K562 (cell line): ENCODE data around the gene ZNF679. TPM values are rescaled to one million over a fixed set of nuclear protein-coding genes. Genes with fewer than 3 reads are reported as not detected.

Experiments used
- CREM ChIP-seq: IDR thresholded peaks from 2 replicates; pipeline ENCODE4 v1.6.1; 2014; ENCODE audit warnings: antibody characterized with exemption, low read depth
- CTBP1 ChIP-seq: fragments of 450-650 bp; IDR thresholded peaks from 2 replicates; pipeline ENCODE4 v1.6.1; 2016; ENCODE audit warnings: borderline replicate concordance
- DMBX1 ChIP-seq: fragments of 250-450 bp; sonication (Bioruptor Pico); IDR thresholded peaks from 2 replicates; pipeline ENCODE4 v1.8.0; 2022; ENCODE audit warnings: inconsistent platforms, mild to moderate bottlenecking, moderate library complexity, borderline replicate concordance
- ETV1 ChIP-seq: fragments of 450-650 bp; conservative IDR thresholded peaks from 2 replicates; pipeline ENCODE4 v1.6.1; 2016; ENCODE audit warnings: missing genetic modification characterization, control low read depth, low read depth, missing compliant biosample characterization
- FUS ChIP-seq: fragments of 200-400 bp; formaldehyde crosslinking; optimal IDR thresholded peaks from 2 replicates; pipeline ENCODE3; 2017; ENCODE audit warnings: low read depth, low read length
- GATAD2A ChIP-seq: fragments of 450-650 bp; IDR thresholded peaks from 2 replicates; pipeline ENCODE4 v1.6.1; 2017
- KDM4B ChIP-seq, 2 experiments: fragments of 450-650 bp in 1 of 2; sonication (generic) in 1 of 2; IDR thresholded peaks; 2 replicates each; pipeline ENCODE4 v1.6.1; 2016 to 2017; ENCODE audit warnings: borderline replicate concordance in 2 of 2, antibody characterized with exemption in 1 of 2, low read depth in 1 of 2, mild to moderate bottlenecking in 1 of 2
- KLF13 ChIP-seq: fragments of 450-650 bp; IDR thresholded peaks from 2 replicates; pipeline ENCODE4 v1.6.1; 2016; ENCODE audit warnings: missing genetic modification characterization, low read depth, mild to moderate bottlenecking, missing compliant biosample characterization, moderate library complexity, borderline replicate concordance
- MAFK ChIP-seq: IDR thresholded peaks from 2 replicates; pipeline ENCODE4 v1.6.1; 2011; ENCODE audit warnings: low read length, improper control_type of control experiment
- MEIS2 ChIP-seq: fragments of 450-650 bp; IDR thresholded peaks from 2 replicates; pipeline ENCODE4 v1.6.1; 2014; ENCODE audit warnings: mild to moderate bottlenecking; ENCODE audit not compliant: partially characterized antibody
- NFE2 ChIP-seq: IDR thresholded peaks from 2 replicates; pipeline ENCODE4 v1.6.1; 2014; ENCODE audit warnings: antibody characterized with exemption, low read depth
- NFRKB ChIP-seq: fragments of 450-650 bp; IDR thresholded peaks from 2 replicates; pipeline ENCODE4 v1.6.1; 2016; ENCODE audit warnings: low read depth
- RAD51 ChIP-seq: fragments of 450-650 bp; IDR thresholded peaks from 2 replicates; pipeline ENCODE4 v1.7.1; 2016; ENCODE audit warnings: low read depth, mild to moderate bottlenecking, borderline replicate concordance
- RBFOX2 ChIP-seq: fragments of 200-400 bp; formaldehyde crosslinking; IDR thresholded peaks from 2 replicates; pipeline ENCODE4 v1.6.1; 2017; ENCODE audit warnings: low read depth, mild to moderate bottlenecking, low read length, moderate library complexity
- SRSF9 ChIP-seq: fragments of 200-400 bp; formaldehyde crosslinking; IDR thresholded peaks from 2 replicates; pipeline ENCODE4 v1.6.1; 2017; ENCODE audit warnings: low read depth, low read length, borderline replicate concordance
- ZNF217 ChIP-seq: sonication (generic); formaldehyde crosslinking; IDR thresholded peaks from 2 replicates; pipeline ENCODE4 v1.8.0; 2022; ENCODE audit warnings: mild to moderate bottlenecking, missing genetic modification reagents
- ZNF253 ChIP-seq: fragments of 250-450 bp; sonication (Bioruptor Pico); conservative IDR thresholded peaks from 2 replicates; pipeline ENCODE4 v1.6.1; 2021; ENCODE audit warnings: mild to moderate bottlenecking
- ZNF316 ChIP-seq: fragments of 450-650 bp; IDR thresholded peaks from 2 replicates; pipeline ENCODE4 v1.6.1; 2016
- ZZZ3 ChIP-seq: fragments of 450-650 bp; IDR thresholded peaks from 2 replicates; pipeline ENCODE4 v1.6.1; 2016; ENCODE audit warnings: antibody characterized with exemption, mild to moderate bottlenecking, moderate library complexity
- polyA plus RNA-seq, 8 experiments: library from polyadenylated mRNA; depleted of rRNA in 4 of 8; stranded (reverse) in 5 of 8; unstranded in 3 of 8; fragments of >200 nt; fragmentation: Nextera tagmentation in 2 of 8; fragmentation: Illumina TruSeq in 1 of 8; extraction: Ambion mirVana in 2 of 8; extraction: Trizol in 1 of 8; gene quantifications; 2 replicates each; pipeline versions ENCODE4 v1.2.1 to v1.2.3, GENCODE V29; 2011 to 2014; ENCODE audit warnings: inconsistent platforms in 1 of 8, missing spikeins in 1 of 8
- total RNA-seq, 7 experiments: library from RNA; depleted of rRNA in 6 of 7; stranded (reverse); fragments of >200 nt in 6 of 7; fragmentation: Illumina TruSeq in 2 of 7; extraction: Trizol in 2 of 7; gene quantifications; 2 replicates each; pipeline versions ENCODE4 v1.2.1 to v1.2.3, GENCODE V29; 2011 to 2021; ENCODE audit warnings: low replicate concordance in 1 of 7
- TF ChIP-seq, protein P1 (sequence below), 3 experiments: fragments of 200-800 bp in 1 of 3; sonication (Bioruptor generic) in 1 of 3; sonication (generic) in 1 of 3; formaldehyde crosslinking in 1 of 3; IDR thresholded peaks; 2 replicates each; pipeline versions ENCODE4 v1.6.1 to v1.8.0; 2016 to 2022; ENCODE audit warnings: mild to moderate bottlenecking in 2 of 3, missing compliant biosample characterization in 2 of 3, missing genetic modification characterization in 2 of 3, missing genetic modification reagents in 1 of 3
- TF ChIP-seq, protein P2 (sequence below): fragments of 250-450 bp; sonication (Bioruptor Pico); IDR thresholded peaks from 2 replicates; pipeline ENCODE4 v1.8.0; 2022; ENCODE audit warnings: inconsistent platforms
- TF ChIP-seq, protein P3 (sequence below): fragments of 200-800 bp; sonication (Bioruptor generic); IDR thresholded peaks from 2 replicates; pipeline ENCODE4 v1.6.1; 2017; ENCODE audit warnings: missing genetic modification characterization, missing compliant biosample characterization
- TF ChIP-seq, protein P4 (sequence below): fragments of 250-450 bp; sonication (Bioruptor Pico); IDR thresholded peaks from 2 replicates; pipeline ENCODE4 v1.9.0; 2021; ENCODE audit warnings: mild to moderate bottlenecking

ZNF679 gene
- total and polyA plus RNA-seq, 9 of the 15 experiments (the other 6 are each of a cell fraction or from before 2014, with no cell fraction given), result not detected

DNA sequence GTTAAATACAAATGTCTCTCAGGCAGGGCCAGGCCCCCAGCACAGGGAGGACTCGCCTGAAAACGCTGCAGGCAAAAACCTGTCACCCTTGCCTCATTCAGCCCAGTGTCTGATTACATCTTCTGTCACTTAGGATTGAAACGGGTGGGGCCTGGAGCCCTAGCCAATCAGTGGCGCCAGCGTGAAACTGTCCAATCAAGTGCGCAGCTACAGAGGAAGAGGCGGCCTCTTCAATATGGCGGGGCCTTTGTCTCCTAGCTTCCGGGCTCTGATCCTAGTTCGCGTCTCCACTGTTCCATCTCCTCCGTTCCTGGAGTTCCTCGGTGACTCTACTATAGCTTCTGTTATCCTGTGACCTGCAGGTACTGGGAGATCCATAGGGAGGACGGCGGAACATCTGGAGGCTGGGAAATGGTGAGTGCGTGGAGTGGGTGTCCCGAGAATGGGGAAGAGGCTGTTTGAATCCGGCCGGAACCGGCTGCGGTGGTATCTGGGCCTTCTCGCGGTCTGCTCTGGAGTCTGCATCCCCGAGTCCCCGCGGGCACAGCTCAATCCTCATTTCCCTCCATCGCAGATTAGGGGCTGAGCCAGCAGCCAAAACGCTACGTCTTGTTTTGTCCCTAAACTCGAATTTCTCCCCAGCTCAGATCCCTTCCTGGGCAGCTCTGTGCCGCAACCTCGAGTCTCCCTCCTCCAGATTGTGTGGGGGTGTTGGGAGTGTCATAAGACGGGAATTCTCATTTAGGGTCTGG, 85.6 kb downstream of the ZNF679 start, which contains the start of gene ZNF736 (continued):
- TF ChIP-seq, protein P1, sequence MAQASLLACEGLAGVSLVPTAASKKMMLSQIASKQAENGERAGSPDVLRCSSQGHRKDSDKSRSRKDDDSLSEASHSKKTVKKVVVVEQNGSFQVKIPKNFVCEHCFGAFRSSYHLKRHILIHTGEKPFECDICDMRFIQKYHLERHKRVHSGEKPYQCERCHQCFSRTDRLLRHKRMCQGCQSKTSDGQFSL (CRISPR knock-in tag; IDR thresholded peaks at IDR 0.05), result peak; percentile 21; the same call in 1 of the 2 replicates
- TF ChIP-seq, protein P1 (tag; IDR thresholded peaks at IDR 0.05), result no peak
- TF ChIP-seq FUS (no peak), MEIS2 (peak; percentile 78), ZNF253 (CRISPR knock-in tag) (no peak), ZNF217 (CRISPR knock-in tag) (no peak), NFE2 (no peak), CREM (0 out of 2 replicates have a peak, but pooled peaks have one; percentile 31), NFRKB (peak; percentile 66; the same call in 1 of the 2 replicates), KDM4B (IDR thresholded peaks at IDR 0.05; ENCODE audit: borderline replicate concordance in 2 of 2, low read depth in 1 of 2) (no peak), ZNF316 (no peak), SRSF9 (no peak), RBFOX2 (peak; percentile 75), RAD51 (no peak), GATAD2A (no peak), ZZZ3 (no peak), ETV1 (tag) (no peak), KLF13 (tag) (no peak), DMBX1 (no peak), MAFK (no peak), CTBP1 (peak; percentile 25; the same call in 1 of the 2 replicates)
- TF ChIP-seq, protein P2, sequence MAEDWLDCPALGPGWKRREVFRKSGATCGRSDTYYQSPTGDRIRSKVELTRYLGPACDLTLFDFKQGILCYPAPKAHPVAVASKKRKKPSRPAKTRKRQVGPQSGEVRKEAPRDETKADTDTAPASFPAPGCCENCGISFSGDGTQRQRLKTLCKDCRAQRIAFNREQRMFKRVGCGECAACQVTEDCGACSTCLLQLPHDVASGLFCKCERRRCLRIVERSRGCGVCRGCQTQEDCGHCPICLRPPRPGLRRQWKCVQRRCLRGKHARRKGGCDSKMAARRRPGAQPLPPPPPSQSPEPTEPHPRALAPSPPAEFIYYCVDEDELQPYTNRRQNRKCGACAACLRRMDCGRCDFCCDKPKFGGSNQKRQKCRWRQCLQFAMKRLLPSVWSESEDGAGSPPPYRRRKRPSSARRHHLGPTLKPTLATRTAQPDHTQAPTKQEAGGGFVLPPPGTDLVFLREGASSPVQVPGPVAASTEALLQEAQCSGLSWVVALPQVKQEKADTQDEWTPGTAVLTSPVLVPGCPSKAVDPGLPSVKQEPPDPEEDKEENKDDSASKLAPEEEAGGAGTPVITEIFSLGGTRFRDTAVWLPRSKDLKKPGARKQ (CRISPR knock-in tag), result no peak
- TF ChIP-seq, protein P3, sequence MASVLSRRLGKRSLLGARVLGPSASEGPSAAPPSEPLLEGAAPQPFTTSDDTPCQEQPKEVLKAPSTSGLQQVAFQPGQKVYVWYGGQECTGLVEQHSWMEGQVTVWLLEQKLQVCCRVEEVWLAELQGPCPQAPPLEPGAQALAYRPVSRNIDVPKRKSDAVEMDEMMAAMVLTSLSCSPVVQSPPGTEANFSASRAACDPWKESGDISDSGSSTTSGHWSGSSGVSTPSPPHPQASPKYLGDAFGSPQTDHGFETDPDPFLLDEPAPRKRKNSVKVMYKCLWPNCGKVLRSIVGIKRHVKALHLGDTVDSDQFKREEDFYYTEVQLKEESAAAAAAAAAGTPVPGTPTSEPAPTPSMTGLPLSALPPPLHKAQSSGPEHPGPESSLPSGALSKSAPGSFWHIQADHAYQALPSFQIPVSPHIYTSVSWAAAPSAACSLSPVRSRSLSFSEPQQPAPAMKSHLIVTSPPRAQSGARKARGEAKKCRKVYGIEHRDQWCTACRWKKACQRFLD, result no peak
- TF ChIP-seq, protein P4, sequence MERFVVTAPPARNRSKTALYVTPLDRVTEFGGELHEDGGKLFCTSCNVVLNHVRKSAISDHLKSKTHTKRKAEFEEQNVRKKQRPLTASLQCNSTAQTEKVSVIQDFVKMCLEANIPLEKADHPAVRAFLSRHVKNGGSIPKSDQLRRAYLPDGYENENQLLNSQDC (CRISPR knock-in tag), result no peak
